ENCODE measurements around the gene COBLL1. TPM values are rescaled to one million over a fixed set of nuclear protein-coding genes. Genes with fewer than 3 reads are reported as not detected.
"Not testable (repeated sequence)": the region's sequence is repeated elsewhere in the genome, so short reads cannot be mapped to it uniquely, and the experiment has no call there.

COBLL1 gene
- total RNA-seq, 1 donor from 2014 or later: 3.3 TPM

DNA sequence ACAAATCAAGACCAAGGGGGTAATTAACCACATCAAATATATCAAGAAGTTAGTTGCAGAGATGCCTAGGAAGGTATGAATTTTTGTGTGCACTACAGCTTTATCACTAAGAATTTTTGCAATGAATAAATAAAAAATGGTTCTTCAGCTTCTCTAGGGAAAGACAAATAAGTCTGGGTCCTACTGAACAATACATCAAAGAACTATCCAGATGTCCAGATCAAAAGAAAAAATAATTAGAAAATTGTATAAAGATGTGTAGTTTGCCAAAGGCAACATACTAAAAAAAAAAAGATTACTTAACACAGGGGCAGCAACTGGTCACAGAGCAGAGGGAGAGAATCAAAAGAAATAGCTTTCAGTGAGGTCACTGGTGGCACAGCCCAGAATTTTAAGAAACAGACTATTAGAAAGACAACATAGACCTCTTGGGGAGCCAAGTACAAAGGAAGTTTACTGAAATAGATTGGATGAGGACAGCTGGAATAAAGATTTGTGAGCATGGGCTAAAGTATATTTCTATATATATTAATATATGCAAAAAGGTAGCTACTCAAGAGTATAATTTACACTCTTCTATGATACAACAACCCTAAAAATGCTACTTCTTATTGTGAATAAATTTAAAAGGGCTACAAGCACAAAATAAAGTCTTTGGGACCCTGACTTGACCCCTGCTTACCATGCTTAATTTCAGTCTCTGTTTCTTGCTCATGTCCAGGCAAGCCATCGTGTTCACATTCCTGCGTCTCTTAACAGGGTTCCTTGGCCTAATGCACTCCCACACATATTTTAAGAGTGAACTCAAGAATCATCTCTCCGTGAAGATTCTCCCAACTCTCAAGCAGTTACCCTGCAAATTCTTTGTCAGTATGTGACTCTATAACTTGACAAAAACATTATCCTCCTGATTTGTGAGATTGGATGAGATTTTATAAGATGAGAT, 121.4 kb downstream of the COBLL1 start:
- DNase-seq (ENCODE audit: low spot score in 2 of 2) (no peak), FAIRE-seq (no peak)

DNA sequence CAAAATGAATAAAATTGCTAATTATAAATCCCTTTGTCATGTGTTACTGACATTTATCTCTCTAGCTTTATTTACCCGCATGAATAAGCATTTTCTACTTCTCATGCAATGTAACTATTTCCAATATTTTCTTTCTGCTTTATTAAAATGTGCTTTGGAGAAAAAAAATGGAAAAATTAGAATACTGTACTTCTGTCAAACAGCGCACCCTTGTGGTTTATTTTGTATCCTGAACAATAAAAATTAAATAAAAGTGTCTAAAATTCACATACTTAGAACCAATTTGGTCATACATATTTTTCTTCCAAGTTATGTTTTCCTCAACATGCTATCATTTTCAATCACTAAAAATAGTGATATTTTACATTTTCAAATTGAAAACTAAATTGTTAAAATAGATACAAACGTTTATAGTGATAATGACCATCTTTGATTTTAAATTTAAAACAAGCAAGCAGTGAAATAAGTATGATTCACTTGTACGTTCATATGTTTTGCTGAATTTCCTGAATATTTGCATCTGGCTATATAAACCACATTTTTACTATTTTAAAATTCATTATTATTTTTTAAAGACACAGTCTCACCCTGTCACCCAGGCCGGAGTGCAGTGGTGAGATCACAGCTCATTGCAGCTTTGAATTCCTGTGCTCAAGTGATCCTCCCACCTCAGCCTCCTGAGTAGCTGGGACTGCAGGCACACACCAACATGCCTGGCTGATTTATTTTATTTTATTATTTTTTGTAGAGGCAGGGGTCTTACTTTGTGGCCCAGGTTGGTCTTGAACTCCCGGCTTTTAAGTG, 124.4 kb downstream of the COBLL1 start:
- FAIRE-seq (peak; percentile 98), DNase-seq (ENCODE audit: low spot score in 2 of 2) (no peak)

GRCh38 chr2:164714471-164714870, 127.2 kb downstream of the COBLL1 start:
- FAIRE-seq (no peak), DNase-seq (ENCODE audit: low spot score in 2 of 2) (no peak)

GRCh38 chr2:164711766-164712138, 129.9 kb downstream of the COBLL1 start:
- DNase-seq (ENCODE audit: low spot score in 2 of 2) (no peak), FAIRE-seq (no peak)

DNA sequence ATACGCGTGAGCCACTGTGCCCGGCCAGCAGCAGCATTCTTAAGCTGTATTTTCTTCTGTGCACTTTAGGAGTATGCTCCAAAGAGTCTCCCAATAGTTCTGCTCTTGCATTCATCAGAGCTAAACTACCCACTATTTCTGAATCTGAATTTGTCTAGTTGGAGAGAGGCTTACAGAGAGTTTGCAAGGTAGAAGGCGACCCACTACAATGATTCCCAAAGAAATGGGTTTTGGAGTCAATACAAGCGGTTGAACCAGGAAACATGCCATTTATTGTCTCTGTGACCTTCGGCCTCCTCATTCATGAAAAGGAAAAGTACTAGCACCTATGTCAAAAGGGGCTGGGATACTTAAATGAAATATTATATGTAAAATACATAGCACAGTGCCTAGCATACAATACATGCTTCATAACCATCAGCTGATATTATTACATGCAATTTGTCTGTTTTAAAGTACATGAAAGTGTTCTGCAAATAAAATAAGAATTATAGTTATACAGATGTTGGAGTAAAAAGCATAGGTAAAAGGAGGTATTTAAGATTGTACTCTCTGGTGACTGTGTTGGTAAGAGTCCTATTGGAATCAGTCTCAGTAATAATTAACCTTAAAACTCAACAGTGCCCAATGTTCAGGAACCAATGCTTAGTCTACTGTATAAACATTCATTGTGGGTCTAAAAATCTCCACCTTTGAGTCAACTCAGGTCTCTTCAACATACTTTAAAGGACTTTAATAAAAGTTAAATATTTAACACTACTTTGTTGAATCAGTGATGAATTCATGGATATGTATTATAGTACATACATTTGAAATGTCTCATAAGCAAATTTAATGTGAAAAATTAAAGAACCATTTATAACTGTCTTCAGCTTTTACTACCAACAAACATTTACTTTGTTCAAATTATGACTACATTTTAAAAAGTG, 130.5 kb downstream of the COBLL1 start:
- DNase-seq (ENCODE audit: low spot score in 2 of 2) (no peak), FAIRE-seq (no peak)

- not testable (repeated sequence) for FAIRE-seq
Measured at GRCh38 chr2:164710252-164710836, 131.3 kb downstream of the COBLL1 start.

GRCh38 chr2:164706522-164706921, 135.1 kb downstream of the COBLL1 start:
- DNase-seq (ENCODE audit: low spot score in 2 of 2) (no peak), FAIRE-seq (no peak)

More at GRCh38 chr2:164710252-164710836, 131.3 kb downstream of the COBLL1 start:
- not testable (repeated sequence) for DNase-seq (ENCODE audit: low spot score in 2 of 2)

DNA sequence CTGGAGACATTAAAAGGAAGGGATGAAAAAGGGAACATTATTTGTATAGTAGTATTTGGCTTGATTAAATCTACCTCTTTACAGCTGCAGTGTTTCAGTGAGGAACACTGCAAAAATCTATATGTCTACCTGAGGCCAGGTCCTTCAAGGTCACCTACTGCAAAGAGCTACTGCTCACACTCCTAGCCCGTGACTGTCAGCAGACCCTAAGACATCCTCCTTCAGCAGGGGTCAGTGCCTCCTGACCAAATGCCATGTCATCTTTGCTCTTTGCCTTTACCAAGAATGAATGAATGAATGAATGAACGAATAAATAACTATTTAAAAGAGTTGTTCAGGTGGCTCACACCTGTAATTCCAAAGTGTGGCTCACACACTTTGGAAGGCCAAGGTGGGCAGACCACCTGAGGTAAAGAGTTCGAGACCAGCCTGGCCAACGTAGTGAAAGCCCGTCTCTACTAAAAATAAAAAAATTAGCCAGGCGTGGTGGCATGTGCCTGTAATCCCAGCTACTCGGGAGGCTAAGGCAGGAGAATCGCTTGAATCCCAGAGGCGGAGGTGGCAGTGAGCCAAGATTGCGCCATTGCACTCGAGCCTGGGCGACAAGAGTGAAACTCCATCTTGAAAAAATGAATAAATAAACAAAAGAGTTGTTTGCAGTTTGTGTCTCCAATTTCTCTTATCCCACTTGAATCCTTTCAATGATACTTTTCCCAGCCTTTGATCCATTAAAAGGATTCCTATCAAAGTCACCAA, 136.0 kb downstream of the COBLL1 start:
- DNase-seq (ENCODE audit: low spot score in 2 of 2) (no peak), FAIRE-seq (no peak)

- DNase-seq (ENCODE audit: low spot score in 2 of 2) (no peak), FAIRE-seq (no peak)
Measured at GRCh38 chr2:164703915-164704706, 137.5 kb downstream of the COBLL1 start.

GRCh38 chr2:164701565-164701964, 140.1 kb downstream of the COBLL1 start:
- FAIRE-seq (no peak), DNase-seq (ENCODE audit: low spot score in 2 of 2) (no peak)

DNA sequence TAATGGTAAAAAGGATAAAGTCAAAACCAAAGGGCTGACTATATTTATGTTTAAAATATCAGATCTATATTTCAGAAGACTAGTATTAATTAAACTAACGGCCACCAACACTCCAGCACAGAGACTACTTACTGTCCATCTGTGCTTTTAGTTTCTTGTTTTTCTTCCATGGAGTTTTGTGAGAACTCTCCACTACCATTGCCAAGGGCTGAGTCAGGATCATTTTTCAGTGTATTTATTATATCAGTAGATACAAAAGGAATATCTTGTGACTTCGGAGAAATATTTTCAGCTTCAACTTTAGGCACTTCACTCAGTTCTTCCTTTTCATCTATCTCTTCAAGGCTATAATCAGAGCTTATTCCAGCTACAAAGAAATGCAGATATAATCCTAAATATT, 141.2 kb downstream of the COBLL1 start:
- DNase-seq (ENCODE audit: low spot score in 2 of 2) (no peak), FAIRE-seq (no peak)

- FAIRE-seq (peak; percentile 15), DNase-seq (ENCODE audit: low spot score in 2 of 2) (no peak)
Measured at GRCh38 chr2:164697688-164698461, 143.7 kb downstream of the COBLL1 start.

GRCh38 chr2:164696634-164697033, 145.0 kb downstream of the COBLL1 start:
- no peak for FAIRE-seq
- DNase-seq (ENCODE audit: low spot score in 2 of 2): no peak

DNA sequence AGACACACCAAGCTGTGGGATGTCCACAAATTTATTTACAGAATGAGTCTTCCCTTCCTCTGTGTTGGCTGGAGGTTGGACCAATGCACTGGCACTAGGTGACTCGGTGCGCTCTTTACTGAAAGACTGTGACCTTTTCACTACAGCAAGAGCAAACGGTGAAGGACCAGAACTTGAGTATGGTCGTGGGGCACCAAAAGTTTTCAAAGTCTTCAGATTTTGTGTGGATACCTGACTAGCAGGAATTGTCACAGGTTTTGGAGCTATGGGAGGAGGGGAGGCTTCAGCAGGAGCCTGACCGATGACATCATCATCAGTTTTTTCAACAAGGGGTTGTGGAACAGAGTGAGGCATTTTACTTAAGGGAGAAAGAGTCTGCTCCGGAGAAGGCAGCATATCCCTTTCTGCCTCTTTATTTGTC, 147.3 kb downstream of the COBLL1 start:
- FAIRE-seq: no peak
- no peak for DNase-seq (ENCODE audit: low spot score in 2 of 2)

DNA sequence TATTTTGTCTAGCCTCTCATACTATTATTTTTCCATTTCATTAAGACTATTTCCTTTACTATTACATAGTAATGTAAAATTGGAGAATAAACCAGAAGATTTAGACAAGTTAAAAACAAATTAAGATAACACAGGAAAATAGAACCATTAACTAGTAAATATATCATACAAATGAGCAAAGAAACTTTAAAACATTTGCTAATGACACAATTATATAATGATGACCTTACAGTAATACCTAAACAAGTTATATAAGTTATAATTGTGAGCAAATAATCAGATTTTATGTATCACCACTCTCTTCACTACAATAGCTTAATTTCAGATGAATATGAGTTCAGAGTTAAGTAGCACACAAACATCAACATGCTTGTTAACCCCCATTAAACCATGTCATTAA, 147.8 kb downstream of the COBLL1 start:
- FAIRE-seq: peak; percentile 3

DNA sequence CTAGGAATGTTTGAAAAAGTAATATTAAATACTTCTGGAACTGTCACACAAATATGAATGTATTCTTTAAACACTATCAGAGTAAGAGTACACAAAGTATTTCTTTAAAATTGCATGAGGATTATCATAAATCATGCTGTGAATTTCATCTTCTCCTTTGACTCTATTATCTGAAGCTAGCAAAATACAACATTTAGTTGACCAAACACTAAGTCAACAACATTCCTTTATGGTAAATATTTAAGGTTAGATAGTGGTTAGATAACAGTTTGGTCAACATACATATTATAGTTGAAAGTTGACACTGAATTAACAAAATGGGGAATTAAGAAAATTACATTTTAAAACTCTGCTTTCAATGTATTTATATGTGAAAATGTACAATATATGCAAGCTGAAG, 148.2 kb downstream of the COBLL1 start:
- no peak for DNase-seq (ENCODE audit: low spot score in 2 of 2)
- FAIRE-seq: no peak

More for the DNA sequence above, 147.8 kb downstream of the COBLL1 start:
- DNase-seq (ENCODE audit: low spot score in 2 of 2): no peak

- no peak for FAIRE-seq
- DNase-seq (ENCODE audit: low spot score in 2 of 2): no peak
Measured at GRCh38 chr2:164692958-164693357, 148.7 kb downstream of the COBLL1 start.

GRCh38 chr2:164692114-164692513, 149.5 kb downstream of the COBLL1 start:
- FAIRE-seq (no peak), DNase-seq (ENCODE audit: low spot score in 2 of 2) (no peak)

Data from frontal cortex (tissue), 4 donors.